Suprapubic skin (tissue), 3 donors: ENCODE data around the gene LSG1.

Experiments used
- CTCF ChIP-seq, 2 donors: fragments of 200-600 bp in 1 of 2; fragments of 450-650 bp in 1 of 2; sonication (generic) in 1 of 2; IDR thresholded peaks; one replicate each; pipeline ENCODE4 v1.5.1; 2016 to 2019; ENCODE audit warnings: antibody characterized with exemption in 2 of 2, mild to moderate bottlenecking in 1 of 2, moderate library complexity in 1 of 2
- POLR2A ChIP-seq, 2 donors: fragments of 450-650 bp; IDR thresholded peaks; one replicate each; pipeline ENCODE4 v1.6.1; 2017; ENCODE audit warnings: antibody characterized with exemption in 2 of 2, mild to moderate bottlenecking in 2 of 2, moderate library complexity in 2 of 2

GRCh38 chr3:194671511-194671899, 486 bp downstream of the LSG1 start:
- TF ChIP-seq POLR2A (IDR thresholded peaks at IDR 0.05), result no peak
- peak; percentile 32 to 38 for TF ChIP-seq CTCF (IDR thresholded peaks at IDR 0.05)
